Measurements from ENCODE around the gene D2HGDH.
"Not testable (repeated sequence)": the region's sequence is repeated elsewhere in the genome, so short reads cannot be mapped to it uniquely, and the experiment has no call there.

The D2HGDH gene

GRCh38 chr2:241796610-241797138, 62.2 kb downstream of the D2HGDH start:
- in situ Hi-C loops (cut with HindIII; ENCODE audit: low sequenced_read_pairs) = no loop called here
- TF ChIP-seq, protein P1, sequence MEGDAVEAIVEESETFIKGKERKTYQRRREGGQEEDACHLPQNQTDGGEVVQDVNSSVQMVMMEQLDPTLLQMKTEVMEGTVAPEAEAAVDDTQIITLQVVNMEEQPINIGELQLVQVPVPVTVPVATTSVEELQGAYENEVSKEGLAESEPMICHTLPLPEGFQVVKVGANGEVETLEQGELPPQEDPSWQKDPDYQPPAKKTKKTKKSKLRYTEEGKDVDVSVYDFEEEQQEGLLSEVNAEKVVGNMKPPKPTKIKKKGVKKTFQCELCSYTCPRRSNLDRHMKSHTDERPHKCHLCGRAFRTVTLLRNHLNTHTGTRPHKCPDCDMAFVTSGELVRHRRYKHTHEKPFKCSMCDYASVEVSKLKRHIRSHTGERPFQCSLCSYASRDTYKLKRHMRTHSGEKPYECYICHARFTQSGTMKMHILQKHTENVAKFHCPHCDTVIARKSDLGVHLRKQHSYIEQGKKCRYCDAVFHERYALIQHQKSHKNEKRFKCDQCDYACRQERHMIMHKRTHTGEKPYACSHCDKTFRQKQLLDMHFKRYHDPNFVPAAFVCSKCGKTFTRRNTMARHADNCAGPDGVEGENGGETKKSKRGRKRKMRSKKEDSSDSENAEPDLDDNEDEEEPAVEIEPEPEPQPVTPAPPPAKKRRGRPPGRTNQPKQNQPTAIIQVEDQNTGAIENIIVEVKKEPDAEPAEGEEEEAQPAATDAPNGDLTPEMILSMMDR (IDR thresholded peaks at IDR 0.05; ENCODE audit: low read depth, low read length) = no peak
- H3K4me3 ChIP-seq (ENCODE audit: low read depth, low read length) = no peak overlapping the region
- DNase-seq (ENCODE audit: low read depth, low spot score) = no peak

DNA sequence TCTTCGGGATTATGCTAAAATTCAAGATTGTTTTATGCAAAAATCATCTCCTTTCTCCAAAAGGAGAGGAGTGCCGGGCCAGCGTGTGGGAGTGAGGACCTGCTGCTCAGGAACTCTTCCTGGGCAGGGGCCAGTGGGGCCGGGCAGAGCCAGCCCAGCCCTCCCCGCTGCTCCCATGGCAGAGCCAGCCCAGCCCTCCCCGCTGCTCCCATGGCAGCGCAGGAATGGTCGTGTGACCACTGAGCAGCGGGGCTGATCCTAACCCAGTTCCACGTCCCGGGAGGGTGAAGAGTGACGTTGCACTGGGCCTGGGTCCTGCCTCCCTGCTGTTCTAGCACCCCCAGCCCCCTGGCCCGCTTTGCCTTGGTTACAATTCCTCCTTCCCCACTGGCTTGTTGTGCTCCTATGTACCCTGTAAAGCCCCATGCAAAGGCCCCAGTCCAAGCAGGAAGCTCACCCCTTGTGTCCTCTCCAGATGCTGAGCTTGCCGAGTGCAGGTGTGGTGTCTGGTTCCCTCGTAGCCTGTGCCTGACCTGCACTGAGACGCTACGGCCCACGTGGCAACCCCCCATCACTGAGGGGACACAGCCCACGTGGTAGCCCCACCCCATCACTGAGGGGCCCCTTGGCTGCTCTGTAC, 63.1 kb downstream of the D2HGDH start:
- no peak overlapping the region for H3K4me3 ChIP-seq (ENCODE audit: low read depth, low read length)
- in situ Hi-C loops (cut with HindIII; ENCODE audit: low sequenced_read_pairs) = no loop called here
- TF ChIP-seq, protein P1 (IDR thresholded peaks at IDR 0.05; ENCODE audit: low read depth, low read length) = no peak
- no peak for DNase-seq (ENCODE audit: low read depth, low spot score)

DNA sequence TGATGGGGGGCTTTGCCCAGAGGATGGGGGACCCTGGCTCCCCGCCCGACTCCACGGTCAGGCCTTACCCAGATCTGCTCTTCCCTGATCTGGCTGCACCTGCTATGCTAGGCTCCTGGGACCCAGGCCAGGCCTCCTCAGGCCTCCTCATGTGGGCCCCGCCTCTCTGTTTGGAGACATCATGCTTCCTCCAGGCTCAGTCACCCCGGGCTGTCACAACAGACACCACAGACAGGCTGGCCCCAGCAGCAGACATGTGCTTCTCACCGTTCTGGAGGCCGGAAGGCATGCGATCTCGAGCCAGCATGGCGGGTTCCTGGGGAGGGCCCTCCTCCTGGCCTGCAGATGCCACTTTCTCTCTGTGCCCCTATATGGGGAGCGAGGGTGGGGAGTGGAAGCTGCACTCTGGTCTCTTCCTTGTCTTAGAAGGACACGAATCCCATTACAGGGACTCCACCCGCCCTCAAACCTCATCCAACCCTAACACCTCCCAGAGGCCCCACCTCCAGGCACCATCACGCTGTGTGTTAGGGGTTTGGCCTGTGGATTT, 63.7 kb downstream of the D2HGDH start:
- TF ChIP-seq, protein P1 (IDR thresholded peaks at IDR 0.05; ENCODE audit: low read depth, low read length) = no peak
- H3K4me3 ChIP-seq (ENCODE audit: low read depth, low read length) = no peak overlapping the region
- no peak for DNase-seq (ENCODE audit: low read depth, low spot score)
- in situ Hi-C loops (cut with HindIII; ENCODE audit: low sequenced_read_pairs) = no loop called here

DNA sequence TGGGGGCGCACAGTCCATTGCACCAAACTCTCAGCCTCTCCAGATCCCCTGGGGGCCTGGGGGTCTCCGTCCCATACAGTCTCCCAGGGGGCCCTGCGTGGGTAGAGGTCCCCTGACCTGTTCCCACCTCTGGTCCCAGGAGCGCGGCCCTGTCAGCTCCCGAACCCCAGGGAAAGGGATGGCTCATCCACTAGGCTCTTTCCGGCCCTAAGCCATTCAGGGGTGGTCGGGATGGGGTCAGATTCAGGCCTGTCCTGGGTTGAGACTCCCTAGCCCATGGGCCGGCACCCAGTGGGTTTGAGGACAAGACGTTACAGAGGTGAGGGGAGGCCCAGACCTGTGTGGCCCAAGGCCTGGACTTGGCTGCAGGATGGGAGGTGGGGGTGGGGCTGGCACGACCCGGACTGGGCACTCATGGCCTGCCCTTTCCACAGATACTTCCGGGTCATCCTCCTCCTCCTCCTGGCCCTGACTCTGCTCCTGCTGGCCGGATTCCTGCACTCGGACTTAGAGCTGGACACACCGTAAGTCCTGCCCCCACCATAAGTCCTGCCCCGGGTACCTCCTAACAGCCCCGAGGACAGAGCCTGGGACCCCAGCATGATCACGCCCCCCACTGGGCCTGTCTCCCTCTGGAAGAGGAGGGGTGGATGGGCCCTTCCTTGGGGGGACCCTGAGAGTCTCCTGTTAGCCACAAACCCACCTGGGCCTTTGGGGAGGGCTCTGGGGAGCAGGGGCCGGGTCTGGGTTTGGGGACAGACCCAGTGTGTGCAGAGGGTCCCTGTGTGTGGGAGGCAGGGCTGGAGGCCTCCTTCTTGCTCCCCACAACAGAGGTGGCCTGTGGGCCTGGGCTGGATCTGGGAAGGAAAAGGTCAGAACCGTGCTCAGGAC, 64.4 kb downstream of the D2HGDH start:
- no peak for DNase-seq (ENCODE audit: low read depth, low spot score)
- in situ Hi-C loops (cut with HindIII; ENCODE audit: low sequenced_read_pairs) = no loop called here
- TF ChIP-seq, protein P1 (IDR thresholded peaks at IDR 0.05; ENCODE audit: low read depth, low read length) = no peak
- no peak overlapping the region for H3K4me3 ChIP-seq (ENCODE audit: low read depth, low read length)

GRCh38 chr2:241799522-241800197, 65.2 kb downstream of the D2HGDH start:
- H3K4me3 ChIP-seq (ENCODE audit: low read depth, low read length) = no peak overlapping the region
- in situ Hi-C loops (cut with HindIII; ENCODE audit: low sequenced_read_pairs) = no loop called here
- DNase-seq (ENCODE audit: low read depth, low spot score) = no peak
- TF ChIP-seq, protein P1 (IDR thresholded peaks at IDR 0.05; ENCODE audit: low read depth, low read length) = no peak

GRCh38 chr2:241800198-241800903, 65.9 kb downstream of the D2HGDH start:
- H3K4me3 ChIP-seq (ENCODE audit: low read depth, low read length); in situ Hi-C loops (cut with HindIII; ENCODE audit: low sequenced_read_pairs); DNase-seq (ENCODE audit: low read depth, low spot score): not testable (repeated sequence)

Measured in astrocyte of the spinal cord (primary cell).